A549 treated with CpdA at 1 μM for 4 hours (cell line): ENCODE results near the gene HHATL. TPM values are rescaled to one million over a fixed set of nuclear protein-coding genes. Genes with fewer than 3 reads are reported as not detected.

ENCODE experiments used
- total RNA-seq: library from RNA; stranded (reverse); fragments of 200-300 nt; extraction: Qiagen RNA extraction; gene quantifications from 5 replicates; pipeline ENCODE4 v1.2.3, GENCODE V29; 2022; ENCODE audit warnings: low read depth

HHATL gene
- total RNA-seq, result not detected in 5 replicates

GRCh38 chr3:42702066-42702951 lies at the start of gene HHATL:
Gene HHATL, minus strand, starts transcription at chr3:42702798. Its CDS starts 1,972 bp downstream, at chr3:42700826.

DNA sequence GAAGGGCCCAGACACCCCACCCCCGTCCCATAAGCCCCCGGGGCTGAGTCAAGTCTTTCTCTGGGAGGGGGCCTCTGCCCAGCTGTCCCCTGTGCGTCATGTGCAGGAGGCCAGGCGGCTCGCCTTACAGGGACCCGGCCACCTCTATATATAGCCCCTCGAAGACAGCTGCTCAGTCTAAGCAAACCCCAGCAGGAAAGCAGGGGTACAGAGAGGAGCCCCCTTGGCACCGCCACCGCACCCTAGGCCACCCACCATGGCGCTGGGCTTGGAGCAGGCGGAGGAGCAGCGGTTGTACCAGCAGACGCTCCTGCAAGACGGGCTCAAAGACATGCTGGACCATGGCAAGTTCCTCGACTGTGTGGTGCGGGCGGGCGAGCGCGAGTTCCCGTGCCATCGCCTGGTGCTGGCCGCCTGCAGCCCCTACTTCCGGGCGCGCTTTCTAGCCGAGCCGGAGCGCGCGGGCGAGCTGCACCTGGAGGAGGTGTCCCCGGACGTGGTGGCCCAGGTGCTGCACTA lies 17.2 kb downstream of the HHATL start, which contains the start of gene KLHL40:
TSS of gene KLHL40 (plus strand) at position 175 of the 519 bp plus-strand sequence. CDS start at position 257, 82 bp downstream.

DNA sequence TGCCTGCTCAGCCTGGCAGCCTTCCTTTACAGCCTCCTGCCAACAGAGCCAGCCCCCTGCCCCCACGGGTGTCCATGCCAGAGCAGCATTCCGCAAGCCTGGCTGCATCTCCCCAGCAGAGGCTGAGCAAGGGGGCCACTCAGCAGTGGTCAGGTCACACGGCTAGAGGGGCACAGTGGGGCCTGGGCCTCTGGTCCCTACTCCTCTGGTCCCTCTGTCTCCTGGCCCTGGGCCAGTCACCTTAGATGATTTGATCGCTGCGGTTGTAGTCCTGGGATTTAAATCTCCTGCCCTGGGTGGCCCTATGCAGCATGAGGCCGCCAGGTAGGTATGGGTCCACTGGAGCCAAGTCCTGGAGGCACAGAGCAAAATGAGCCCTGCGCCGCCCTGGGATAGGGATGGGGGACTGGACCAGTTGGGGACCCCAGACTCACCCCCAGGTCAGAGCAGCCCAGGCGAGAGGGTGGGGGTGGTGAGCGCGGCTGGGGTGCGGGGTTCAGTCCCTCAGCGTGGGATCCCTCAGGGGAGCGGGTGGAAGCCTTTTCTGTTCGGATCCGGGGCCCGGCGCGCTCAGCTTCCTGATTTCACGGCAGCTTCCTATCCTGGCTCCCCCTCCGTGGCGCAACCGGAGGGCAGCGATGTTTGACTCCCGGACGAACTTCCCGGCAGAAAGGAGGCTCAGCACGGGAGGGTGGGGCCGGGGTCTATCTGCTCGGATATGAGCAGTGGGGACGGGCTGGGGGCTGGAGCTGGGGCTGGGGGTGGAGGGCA lies 48.9 kb downstream of the HHATL start, which contains the start of gene ZBTB47:
TSS of gene ZBTB47 (plus strand) at position 138 of the 771 bp plus-strand sequence. CDS start 4,659 bp downstream, outside the sequence.

Other genes starting within 250 kb of the HHATL start
- gene VIPR1, start 200.2 kb downstream of the HHATL start, total RNA-seq, result 0.54 to 0.73 TPM (median 0.58 TPM) in 5 replicates
- 28.1 to 33.1 TPM (median 31.0 TPM) in 5 replicates for gene SEC22C, start 120.8 kb downstream of the HHATL start, total RNA-seq
- gene SS18L2, start 111.9 kb downstream of the HHATL start, total RNA-seq, result 19.0 to 21.7 TPM (median 20.3 TPM) in 5 replicates
- gene NKTR, start 102.1 kb downstream of the HHATL start, total RNA-seq, result 9.2 to 13.9 TPM (median 11.6 TPM) in 5 replicates
- 4.7 to 7.5 TPM (median 5.9 TPM) in 5 replicates for gene ZBTB47, start 49.1 kb downstream of the HHATL start, total RNA-seq
- not detected in 5 replicates for gene KLHL40, start 17.3 kb downstream of the HHATL start, total RNA-seq
- 0.28 to 0.98 TPM (median 0.43 TPM) in 5 replicates for gene CCDC13, start 70.5 kb upstream of the HHATL start, total RNA-seq
- 66.2 to 97.5 TPM (median 72.6 TPM) in 5 replicates for gene HIGD1A, start 101.7 kb upstream of the HHATL start, total RNA-seq
- gene ACKR2, start 106.6 kb upstream of the HHATL start, total RNA-seq, result 0.07 TPM in 1 of 5 replicates, not detected in the others
- gene CYP8B1, start 173.1 kb upstream of the HHATL start, total RNA-seq, result not detected in 5 replicates
- gene ZNF662, start 203.3 kb upstream of the HHATL start, total RNA-seq, result not detected in 5 replicates